ENCODE results near the gene PTPRT. TPM values are rescaled to one million over a fixed set of nuclear protein-coding genes. Genes with fewer than 3 reads are reported as not detected.

Gene PTPRT
- total RNA-seq, 2 experiments from 2014 or later: not detected

DNA sequence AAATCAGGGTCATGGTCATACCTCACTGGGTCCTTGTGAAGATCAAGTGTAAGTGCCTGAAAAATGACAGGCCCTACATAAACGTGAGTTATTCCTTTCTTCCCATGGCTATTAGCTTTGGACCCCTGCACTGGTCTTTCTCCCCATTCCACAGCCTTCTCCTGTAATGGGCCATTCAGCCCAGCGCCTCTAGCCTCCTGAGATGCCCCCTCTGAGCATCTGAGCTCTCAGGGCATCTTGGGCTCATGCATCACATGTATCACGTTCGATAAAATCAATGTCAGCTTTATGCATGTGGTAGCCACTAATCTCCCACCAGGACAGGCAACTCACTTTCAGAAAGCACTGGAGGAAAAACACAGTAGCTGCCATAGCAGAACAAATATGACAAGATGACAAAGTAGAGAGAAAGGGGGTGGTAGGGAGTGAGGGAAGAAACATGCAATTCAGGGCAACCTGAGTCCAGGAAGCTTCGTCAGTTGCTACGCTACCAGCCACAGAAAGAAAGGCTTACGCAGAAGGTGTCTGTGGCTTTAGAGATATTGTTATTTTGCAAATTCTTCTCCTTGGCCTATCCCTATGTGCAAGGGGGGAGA, 498.8 kb downstream of the PTPRT start:
- Mint-ChIP-seq H3K27me3 (no peaks in the 10 kb centered on the region), H3K36me3 (ENCODE audit: low read depth) (no peaks in the 10 kb centered on the region), H3K27ac (no peak overlapping the region), H3K4me3 (no peak overlapping the region), H3K4me1 (ENCODE audit: low read depth) (no peaks in the 10 kb centered on the region), H3K9me3 (no peaks in the 10 kb centered on the region)
- intact Hi-C loops (cut with micrococcal nuclease): no loop called here
- ChIA-PET POLR2A (no interaction called here), CTCF (no interaction called here)
- TF ChIP-seq, protein P1, sequence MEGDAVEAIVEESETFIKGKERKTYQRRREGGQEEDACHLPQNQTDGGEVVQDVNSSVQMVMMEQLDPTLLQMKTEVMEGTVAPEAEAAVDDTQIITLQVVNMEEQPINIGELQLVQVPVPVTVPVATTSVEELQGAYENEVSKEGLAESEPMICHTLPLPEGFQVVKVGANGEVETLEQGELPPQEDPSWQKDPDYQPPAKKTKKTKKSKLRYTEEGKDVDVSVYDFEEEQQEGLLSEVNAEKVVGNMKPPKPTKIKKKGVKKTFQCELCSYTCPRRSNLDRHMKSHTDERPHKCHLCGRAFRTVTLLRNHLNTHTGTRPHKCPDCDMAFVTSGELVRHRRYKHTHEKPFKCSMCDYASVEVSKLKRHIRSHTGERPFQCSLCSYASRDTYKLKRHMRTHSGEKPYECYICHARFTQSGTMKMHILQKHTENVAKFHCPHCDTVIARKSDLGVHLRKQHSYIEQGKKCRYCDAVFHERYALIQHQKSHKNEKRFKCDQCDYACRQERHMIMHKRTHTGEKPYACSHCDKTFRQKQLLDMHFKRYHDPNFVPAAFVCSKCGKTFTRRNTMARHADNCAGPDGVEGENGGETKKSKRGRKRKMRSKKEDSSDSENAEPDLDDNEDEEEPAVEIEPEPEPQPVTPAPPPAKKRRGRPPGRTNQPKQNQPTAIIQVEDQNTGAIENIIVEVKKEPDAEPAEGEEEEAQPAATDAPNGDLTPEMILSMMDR (IDR thresholded peaks at IDR 0.05): no peak
- DNase-seq (no peak), ATAC-seq (no peak)

DNA sequence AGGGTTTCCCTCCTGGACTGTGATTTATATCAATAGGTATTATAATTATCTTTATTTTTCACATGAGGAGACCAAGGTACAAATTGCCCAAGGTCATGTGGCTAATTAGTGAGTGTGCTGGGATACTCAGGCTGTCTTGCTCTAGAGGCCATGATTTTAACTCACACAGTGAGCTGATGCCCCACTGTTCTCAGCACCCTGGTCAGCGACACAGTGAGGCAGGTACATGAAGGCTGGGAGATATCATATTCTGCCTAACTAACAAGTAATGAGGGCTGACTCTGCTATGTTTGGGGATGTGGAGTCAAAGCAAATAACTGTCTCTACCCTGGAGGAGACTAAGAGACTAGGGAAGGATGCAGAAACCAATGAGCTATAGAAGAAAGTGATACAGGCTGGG, 501.1 kb downstream of the PTPRT start:
- Mint-ChIP-seq H3K27me3 (no peaks in the 10 kb centered on the region), H3K4me1 (ENCODE audit: low read depth) (no peaks in the 10 kb centered on the region), H3K27ac (no peak overlapping the region), H3K36me3 (ENCODE audit: low read depth) (no peaks in the 10 kb centered on the region), H3K9me3 (peaks cover 1% of the 10 kb centered on the region), H3K4me3 (no peak overlapping the region)
- ChIA-PET CTCF (no interaction called here), POLR2A (no interaction called here)
- DNase-seq: no peak
- no peak for ATAC-seq
- TF ChIP-seq, protein P1 (IDR thresholded peaks at IDR 0.05): no peak
- intact Hi-C loops (cut with micrococcal nuclease): no loop called here

- DNase-seq: no peak
- H3K9me3 Mint-ChIP-seq: peaks cover 1% of the 10 kb centered on the region
- no peak overlapping the region for H3K4me3 Mint-ChIP-seq
- no peak for ATAC-seq
- POLR2A ChIA-PET: no interaction called here
- intact Hi-C loops (cut with micrococcal nuclease): no loop called here
- TF ChIP-seq, protein P1 (IDR thresholded peaks at IDR 0.05): no peak
- CTCF ChIA-PET: no interaction called here
- no peaks in the 10 kb centered on the region for H3K36me3 Mint-ChIP-seq (ENCODE audit: low read depth)
- H3K27me3 Mint-ChIP-seq: no peaks in the 10 kb centered on the region
- H3K4me1 Mint-ChIP-seq (ENCODE audit: low read depth): no peaks in the 10 kb centered on the region
- H3K27ac Mint-ChIP-seq: no peak overlapping the region
Observed at GRCh38 chr20:42686057-42686456, 503.6 kb downstream of the PTPRT start.

DNA sequence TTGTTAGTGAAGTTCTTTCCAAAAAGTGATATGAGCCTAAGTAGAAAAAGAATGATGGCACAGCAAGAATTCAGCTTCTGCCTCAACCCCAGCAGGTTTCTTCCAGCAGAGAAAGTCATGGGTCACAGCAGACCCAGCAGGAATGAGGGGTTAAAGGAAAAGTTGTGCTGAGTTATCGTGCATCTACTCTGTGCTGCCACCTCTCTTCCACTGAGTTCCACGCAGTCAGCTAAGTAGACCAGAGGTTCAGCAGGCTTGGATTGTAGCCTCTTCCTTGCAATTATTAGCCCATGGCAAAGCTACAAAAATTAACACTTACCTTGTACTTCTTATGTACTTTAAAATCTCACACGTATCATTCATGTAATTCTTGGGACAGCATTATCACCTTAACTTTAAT, 510.8 kb downstream of the PTPRT start:
- Mint-ChIP-seq H3K9me3 (no peaks in the 10 kb centered on the region), H3K27me3 (no peaks in the 10 kb centered on the region), H3K36me3 (ENCODE audit: low read depth) (no peaks in the 10 kb centered on the region), H3K4me1 (ENCODE audit: low read depth) (no peaks in the 10 kb centered on the region), H3K27ac (no peak overlapping the region), H3K4me3 (no peak overlapping the region)
- ChIA-PET CTCF (no interaction called here), POLR2A (no interaction called here)
- DNase-seq: no peak
- no peak for ATAC-seq
- intact Hi-C loops (cut with micrococcal nuclease): no loop called here
- TF ChIP-seq, protein P1 (IDR thresholded peaks at IDR 0.05): no peak

DNA sequence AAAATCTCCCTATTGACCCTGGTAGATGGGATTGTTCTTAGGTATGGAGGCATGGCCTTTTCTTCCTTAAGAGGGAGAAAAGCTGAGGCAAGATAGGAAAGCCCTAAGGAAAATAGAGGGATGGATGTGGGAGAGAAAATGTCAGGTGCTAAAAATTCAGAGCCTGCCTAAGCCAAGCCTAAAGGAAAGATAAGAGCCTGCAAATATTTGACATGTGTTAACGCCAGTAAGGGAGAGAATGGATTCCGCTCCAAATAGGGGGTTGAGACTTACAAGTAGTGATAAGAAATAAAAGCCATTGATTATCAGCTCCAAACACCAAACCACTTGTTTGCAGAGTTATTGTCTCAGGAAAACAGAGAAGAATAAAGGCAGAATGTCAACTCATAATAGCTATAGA, 533.6 kb downstream of the PTPRT start:
- TF ChIP-seq, protein P1 (IDR thresholded peaks at IDR 0.05): no peak
- no peak for ATAC-seq
- intact Hi-C loops (cut with micrococcal nuclease): no loop called here
- Mint-ChIP-seq H3K27ac (no peak overlapping the region), H3K27me3 (no peaks in the 10 kb centered on the region), H3K9me3 (no peaks in the 10 kb centered on the region), H3K4me1 (ENCODE audit: low read depth) (no peaks in the 10 kb centered on the region), H3K4me3 (no peak overlapping the region), H3K36me3 (ENCODE audit: low read depth) (no peaks in the 10 kb centered on the region)
- POLR2A ChIA-PET: no interaction called here
- CTCF ChIA-PET: no interaction called here
- DNase-seq: no peak

All from activated CD8-positive, alpha-beta T cell treated with anti-CD3 and anti-CD28 coated beads for 36 hours (primary cell).